ELR (cell line): ENCODE data around the gene AFF1.
"Not testable (repeated sequence)": the region's sequence is repeated elsewhere in the genome, so short reads cannot be mapped to it uniquely, and the experiment has no call there.

Experiments used
- DNase-seq: peaks from one replicate; pipeline ENCODE4 v3.0.0-alpha.2; 2015; ENCODE audit warnings: low read depth

AFF1 gene

DNA sequence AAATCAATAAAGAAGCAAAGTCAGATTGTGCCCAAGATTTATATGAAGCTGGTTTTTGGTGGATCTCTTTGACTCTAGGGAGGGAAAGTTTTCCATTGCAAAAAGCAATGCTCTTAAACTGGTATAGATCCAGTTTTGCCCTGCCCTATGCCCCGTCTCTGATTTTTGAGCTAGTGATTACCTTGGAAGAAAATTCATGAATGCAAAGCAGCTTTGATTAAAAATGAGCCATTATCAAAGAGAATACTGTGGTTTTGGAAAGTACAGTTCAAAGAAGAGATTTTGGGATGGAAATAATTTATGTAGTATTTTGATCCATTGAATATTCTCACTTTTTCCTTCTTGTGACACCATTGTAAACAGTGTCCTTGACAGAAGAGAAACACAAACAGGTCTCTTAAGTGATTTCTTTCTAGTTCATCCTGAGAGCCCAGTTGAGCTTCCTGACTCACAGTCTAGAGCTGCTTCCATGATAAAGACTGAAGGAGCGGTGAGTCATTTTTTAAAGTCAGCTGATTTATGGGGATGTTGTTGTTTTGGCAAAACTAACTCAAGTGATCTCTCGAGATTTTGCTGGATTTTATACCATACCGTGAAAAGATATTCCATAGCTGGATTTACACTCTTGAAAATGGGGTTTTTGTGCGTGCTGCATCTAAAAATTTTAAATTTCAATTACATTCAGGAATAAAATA is 76.7 kb downstream of the AFF1 start:
- DNase-seq: peak; percentile 91

- DNase-seq: no peak
Observed at GRCh38 chr4:87012265-87012953, 77.6 kb downstream of the AFF1 start.

DNA sequence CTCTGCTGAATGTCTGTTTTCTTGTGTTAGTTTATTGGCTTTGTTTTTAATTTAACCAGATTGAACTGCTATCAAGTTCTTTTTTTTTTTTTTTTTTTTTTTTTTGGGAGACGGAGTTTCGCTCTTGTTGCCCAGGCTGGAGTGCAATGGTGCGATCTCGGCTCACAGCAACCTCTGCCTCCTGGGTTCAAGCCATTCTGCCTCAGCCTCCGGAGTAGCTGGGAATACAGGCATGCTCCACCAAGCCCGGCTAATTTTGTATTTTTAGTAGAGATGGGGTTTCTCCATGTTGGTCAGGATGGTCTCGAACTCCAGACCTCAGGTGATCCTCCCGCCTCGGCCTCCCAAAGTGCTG is 78.1 kb downstream of the AFF1 start:
- not testable (repeated sequence) for DNase-seq

- DNase-seq: no peak
Observed at GRCh38 chr4:87014284-87014782, 79.5 kb downstream of the AFF1 start.

GRCh38 chr4:87015416-87015815 is 80.6 kb downstream of the AFF1 start:
- no peak for DNase-seq

GRCh38 chr4:87017580-87018342 is 83.0 kb downstream of the AFF1 start:
- peak; percentile 74 for DNase-seq

GRCh38 chr4:87018753-87019152 is 83.9 kb downstream of the AFF1 start:
- DNase-seq: no peak

GRCh38 chr4:87019246-87019791 is 84.5 kb downstream of the AFF1 start:
- no peak for DNase-seq

GRCh38 chr4:87019898-87020297 is 85.1 kb downstream of the AFF1 start:
- DNase-seq: no peak

DNA sequence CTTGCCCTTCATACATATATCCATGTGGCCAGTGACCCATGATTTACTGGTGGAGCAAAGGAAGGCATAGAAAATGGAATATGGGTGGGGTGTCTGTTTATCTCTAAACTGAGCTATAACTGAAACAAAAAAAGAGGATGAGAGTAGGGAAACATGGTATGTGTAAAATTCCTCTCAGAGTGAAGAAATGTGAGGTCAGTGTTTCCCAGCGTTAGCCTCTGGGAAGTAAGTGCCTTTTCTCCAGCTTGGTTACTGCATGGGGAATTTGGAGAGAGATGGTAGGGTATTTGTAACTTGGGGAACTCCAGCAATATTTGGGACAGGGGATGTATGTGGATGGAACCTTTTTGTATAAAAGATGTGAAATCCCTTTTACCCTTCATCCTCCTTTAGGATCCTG is 89.4 kb downstream of the AFF1 start:
- no peak for DNase-seq

DNA sequence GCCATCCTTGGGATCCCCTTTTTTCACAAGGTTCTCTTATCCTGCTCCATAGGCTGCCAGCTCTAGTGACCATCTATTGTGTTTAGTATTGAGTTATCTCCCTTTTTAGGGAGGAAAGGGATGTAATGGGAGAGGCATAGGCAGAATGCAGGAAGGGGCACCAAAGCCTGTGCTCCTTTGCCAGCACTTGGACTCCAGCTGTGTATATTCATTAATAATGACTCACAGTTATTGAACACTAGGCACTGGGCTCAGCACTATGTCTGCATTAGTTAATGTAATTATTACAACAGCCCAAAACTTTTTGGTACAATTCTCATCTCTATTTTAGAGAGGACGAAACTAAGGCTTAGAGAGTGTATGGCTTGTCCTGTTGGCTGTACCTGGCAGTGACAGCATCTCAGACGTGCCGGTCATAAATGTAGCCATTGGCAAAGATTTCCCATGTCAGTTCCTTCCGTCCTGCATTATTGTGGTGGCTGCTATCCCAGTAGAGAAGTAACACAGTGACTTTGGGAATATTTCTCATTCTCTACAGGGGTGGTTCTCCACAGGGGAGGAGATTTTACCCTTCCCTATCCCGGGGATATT is 90.3 kb downstream of the AFF1 start:
- no peak for DNase-seq

- DNase-seq: no peak
Observed at GRCh38 chr4:87025614-87026041, 90.8 kb downstream of the AFF1 start.

GRCh38 chr4:87026800-87027495 is 92.1 kb downstream of the AFF1 start:
- DNase-seq: no peak

DNA sequence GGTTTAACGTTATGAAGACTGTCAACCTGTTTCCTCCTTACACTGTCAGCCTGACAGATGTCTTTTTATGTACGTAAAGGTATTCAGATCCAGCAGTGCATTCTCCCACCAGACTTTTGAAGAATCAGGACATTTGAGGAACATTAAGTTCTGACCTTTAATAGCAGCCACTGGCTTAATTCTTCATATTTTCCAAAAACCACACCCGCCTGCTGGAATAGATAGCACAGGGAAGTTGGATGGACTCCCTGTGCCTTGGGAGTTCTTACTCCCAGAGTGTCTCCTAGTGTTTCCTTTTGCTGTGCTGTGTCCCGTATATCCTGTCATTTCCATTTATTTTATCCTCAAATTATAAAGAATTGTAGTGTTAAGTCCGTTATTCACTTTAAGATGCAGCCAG is 94.5 kb downstream of the AFF1 start:
- DNase-seq: no peak

DNA sequence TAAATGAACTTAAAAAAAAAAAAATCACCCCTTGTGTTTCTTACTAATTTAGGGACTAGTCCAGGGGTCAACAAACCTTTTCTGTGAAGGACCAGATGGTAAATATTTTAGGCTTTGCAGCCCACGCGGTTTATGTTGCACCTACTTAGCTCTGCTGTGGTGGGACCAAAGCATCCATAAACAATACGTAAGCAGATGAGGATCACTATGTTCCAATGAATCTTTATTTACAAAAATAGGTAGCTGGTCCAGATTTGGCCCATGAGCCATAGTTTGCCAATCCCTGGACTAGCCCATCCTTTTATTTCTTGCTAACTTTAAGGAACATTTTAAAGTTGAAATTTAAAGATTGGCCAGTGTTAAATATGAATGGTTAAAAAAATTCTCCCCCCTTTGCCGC is 95.3 kb downstream of the AFF1 start:
- no peak for DNase-seq

- DNase-seq: no peak
Observed at GRCh38 chr4:87030755-87031441, 96.1 kb downstream of the AFF1 start.

DNA sequence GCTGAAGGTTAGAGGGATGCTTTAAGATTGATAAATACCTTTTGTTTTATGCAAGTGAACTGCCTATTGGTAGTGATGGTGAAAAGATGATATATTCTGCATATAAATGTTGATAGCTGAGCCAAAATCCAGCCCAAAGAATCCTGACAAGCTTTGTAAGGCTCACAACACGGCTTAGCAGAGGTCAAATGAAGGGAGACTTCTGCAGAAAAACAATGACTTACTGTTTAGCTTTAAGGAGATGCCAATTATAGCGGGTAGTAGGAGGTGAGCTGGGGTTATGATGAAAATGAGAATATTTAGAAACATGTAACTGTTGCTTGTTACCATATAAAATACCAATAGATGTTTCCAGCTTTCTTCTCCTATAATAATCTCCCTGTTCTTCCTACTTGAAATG is 97.1 kb downstream of the AFF1 start:
- DNase-seq: no peak

DNA sequence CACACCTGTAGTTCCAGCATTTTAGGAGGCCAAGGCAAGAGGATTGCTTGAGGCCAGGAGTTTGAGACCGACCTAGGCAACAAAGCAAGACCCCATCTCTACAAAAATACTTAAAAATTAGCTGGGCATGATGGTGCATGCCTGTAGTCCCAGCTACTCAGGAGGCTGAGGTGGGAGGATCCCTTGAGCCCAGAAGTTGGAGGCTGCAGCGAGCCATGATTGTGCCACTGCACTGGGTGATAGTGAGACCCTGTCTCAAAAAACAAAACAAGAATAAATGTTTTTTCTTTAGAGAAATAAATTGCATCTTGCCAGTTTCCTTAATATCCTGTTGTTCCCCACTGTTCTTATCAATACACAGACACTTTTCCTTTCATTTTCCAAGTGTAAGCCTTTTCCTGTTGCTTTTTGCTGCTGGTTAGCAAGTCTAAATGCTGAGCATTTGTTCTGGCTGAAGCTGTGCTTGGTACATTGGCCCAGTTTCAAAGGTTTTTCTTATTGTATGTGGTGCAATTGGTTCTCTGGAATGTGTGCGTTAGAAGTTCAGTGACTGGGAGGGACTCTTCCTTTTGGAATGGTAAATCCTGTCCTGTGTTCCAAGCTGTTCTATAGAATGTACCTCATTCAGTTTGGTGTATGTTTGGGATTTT is 98.2 kb downstream of the AFF1 start:
- DNase-seq: peak; percentile 20

- no peak for DNase-seq
Observed at GRCh38 chr4:87033902-87034301, 99.1 kb downstream of the AFF1 start.

- no peak for DNase-seq
Observed at GRCh38 chr4:87034527-87034926, 99.7 kb downstream of the AFF1 start.
